ENCODE measurements around the gene PCYT2. TPM values are rescaled to one million over a fixed set of nuclear protein-coding genes. Genes with fewer than 3 reads are reported as not detected.

Gene PCYT2
- total and polyA plus RNA-seq, 9 of the 15 experiments (the other 6 are each of a cell fraction or from before 2014, with no cell fraction given) = 0.92 to 134 (median 82.5) TPM

- TF ChIP-seq, protein P1, sequence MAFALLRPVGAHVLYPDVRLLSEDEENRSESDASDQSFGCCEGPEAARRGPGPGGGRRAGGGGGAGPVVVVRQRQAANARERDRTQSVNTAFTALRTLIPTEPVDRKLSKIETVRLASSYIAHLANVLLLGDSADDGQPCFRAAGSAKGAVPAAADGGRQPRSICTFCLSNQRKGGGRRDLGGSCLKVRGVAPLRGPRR (CRISPR knock-in tag; IDR thresholded peaks at IDR 0.05) = no peak
- peak; percentile 87 for TF ChIP-seq HNRNPLL (IDR thresholded peaks at IDR 0.05; ENCODE audit: low read depth, low read length, poor library complexity, severe bottlenecking)
- TF ChIP-seq ZBTB1 (CRISPR knock-in tag; IDR thresholded peaks at IDR 0.05; ENCODE audit: borderline replicate concordance, low read depth) = 0 out of 2 replicates have a peak, but pooled peaks have one; percentile 34
- TF ChIP-seq THAP7 (CRISPR knock-in tag; IDR thresholded peaks at IDR 0.05) = peak; percentile 67
- TF ChIP-seq, protein P2, sequence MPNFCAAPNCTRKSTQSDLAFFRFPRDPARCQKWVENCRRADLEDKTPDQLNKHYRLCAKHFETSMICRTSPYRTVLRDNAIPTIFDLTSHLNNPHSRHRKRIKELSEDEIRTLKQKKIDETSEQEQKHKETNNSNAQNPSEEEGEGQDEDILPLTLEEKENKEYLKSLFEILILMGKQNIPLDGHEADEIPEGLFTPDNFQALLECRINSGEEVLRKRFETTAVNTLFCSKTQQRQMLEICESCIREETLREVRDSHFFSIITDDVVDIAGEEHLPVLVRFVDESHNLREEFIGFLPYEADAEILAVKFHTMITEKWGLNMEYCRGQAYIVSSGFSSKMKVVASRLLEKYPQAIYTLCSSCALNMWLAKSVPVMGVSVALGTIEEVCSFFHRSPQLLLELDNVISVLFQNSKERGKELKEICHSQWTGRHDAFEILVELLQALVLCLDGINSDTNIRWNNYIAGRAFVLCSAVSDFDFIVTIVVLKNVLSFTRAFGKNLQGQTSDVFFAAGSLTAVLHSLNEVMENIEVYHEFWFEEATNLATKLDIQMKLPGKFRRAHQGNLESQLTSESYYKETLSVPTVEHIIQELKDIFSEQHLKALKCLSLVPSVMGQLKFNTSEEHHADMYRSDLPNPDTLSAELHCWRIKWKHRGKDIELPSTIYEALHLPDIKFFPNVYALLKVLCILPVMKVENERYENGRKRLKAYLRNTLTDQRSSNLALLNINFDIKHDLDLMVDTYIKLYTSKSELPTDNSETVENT (CRISPR knock-in tag; IDR thresholded peaks at IDR 0.05) = peak; percentile 83
- peak; percentile 43; the same call in 1 of the 2 replicates for TF ChIP-seq ATF4 (CRISPR knock-in tag; IDR thresholded peaks at IDR 0.05)
- 0 out of 2 replicates have a peak, but pooled peaks have one; percentile 24 for TF ChIP-seq ZNF76 (CRISPR knock-in tag; IDR thresholded peaks at IDR 0.05; ENCODE audit: borderline replicate concordance)
- no peak for TF ChIP-seq ZNF316 (IDR thresholded peaks at IDR 0.05)
- 0 out of 2 replicates have a peak, but pooled peaks have one; percentile 67 for TF ChIP-seq ETS1 (conservative IDR thresholded peaks at IDR 0.05; ENCODE audit: control insufficient read depth, low read depth, low read length)
- TF ChIP-seq, protein P3, sequence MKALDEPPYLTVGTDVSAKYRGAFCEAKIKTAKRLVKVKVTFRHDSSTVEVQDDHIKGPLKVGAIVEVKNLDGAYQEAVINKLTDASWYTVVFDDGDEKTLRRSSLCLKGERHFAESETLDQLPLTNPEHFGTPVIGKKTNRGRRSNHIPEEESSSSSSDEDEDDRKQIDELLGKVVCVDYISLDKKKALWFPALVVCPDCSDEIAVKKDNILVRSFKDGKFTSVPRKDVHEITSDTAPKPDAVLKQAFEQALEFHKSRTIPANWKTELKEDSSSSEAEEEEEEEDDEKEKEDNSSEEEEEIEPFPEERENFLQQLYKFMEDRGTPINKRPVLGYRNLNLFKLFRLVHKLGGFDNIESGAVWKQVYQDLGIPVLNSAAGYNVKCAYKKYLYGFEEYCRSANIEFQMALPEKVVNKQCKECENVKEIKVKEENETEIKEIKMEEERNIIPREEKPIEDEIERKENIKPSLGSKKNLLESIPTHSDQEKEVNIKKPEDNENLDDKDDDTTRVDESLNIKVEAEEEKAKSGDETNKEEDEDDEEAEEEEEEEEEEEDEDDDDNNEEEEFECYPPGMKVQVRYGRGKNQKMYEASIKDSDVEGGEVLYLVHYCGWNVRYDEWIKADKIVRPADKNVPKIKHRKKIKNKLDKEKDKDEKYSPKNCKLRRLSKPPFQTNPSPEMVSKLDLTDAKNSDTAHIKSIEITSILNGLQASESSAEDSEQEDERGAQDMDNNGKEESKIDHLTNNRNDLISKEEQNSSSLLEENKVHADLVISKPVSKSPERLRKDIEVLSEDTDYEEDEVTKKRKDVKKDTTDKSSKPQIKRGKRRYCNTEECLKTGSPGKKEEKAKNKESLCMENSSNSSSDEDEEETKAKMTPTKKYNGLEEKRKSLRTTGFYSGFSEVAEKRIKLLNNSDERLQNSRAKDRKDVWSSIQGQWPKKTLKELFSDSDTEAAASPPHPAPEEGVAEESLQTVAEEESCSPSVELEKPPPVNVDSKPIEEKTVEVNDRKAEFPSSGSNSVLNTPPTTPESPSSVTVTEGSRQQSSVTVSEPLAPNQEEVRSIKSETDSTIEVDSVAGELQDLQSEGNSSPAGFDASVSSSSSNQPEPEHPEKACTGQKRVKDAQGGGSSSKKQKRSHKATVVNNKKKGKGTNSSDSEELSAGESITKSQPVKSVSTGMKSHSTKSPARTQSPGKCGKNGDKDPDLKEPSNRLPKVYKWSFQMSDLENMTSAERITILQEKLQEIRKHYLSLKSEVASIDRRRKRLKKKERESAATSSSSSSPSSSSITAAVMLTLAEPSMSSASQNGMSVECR (CRISPR knock-in tag; IDR thresholded peaks at IDR 0.05) = 0 out of 2 replicates have a peak, but pooled peaks have one; percentile 66
- TF ChIP-seq CTBP1 (IDR thresholded peaks at IDR 0.05; ENCODE audit: borderline replicate concordance) = peak; percentile 73
- TF ChIP-seq, protein P4, sequence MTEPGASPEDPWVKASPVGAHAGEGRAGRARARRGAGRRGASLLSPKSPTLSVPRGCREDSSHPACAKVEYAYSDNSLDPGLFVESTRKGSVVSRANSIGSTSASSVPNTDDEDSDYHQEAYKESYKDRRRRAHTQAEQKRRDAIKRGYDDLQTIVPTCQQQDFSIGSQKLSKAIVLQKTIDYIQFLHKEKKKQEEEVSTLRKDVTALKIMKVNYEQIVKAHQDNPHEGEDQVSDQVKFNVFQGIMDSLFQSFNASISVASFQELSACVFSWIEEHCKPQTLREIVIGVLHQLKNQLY (CRISPR knock-in tag; conservative IDR thresholded peaks at IDR 0.05) = 0 out of 4 replicates have a peak, but pooled peaks of 1 of the 2 experiments have one; percentile 49
- peak; percentile 12 to 81 (median 72) for TF ChIP-seq YY1 (IDR thresholded peaks at IDR 0.05; ENCODE audit: borderline replicate concordance in 1 of 3, control insufficient read depth in 1 of 3, extremely low read depth in 1 of 3, insufficient read depth in 3 of 3, insufficient read length in 1 of 3, insufficient replicate concordance in 2 of 3, low read depth in 1 of 3, low read length in 2 of 3)
Observed at GRCh38 chr17:81917565-81918332, 6.5 kb upstream of the PCYT2 start, which contains the start of gene SIRT7 (continued).
